Epidermal melanocyte (primary cell): Measurements from ENCODE around the gene IGFL3.
"Not testable (repeated sequence)": the region's sequence is repeated elsewhere in the genome, so short reads cannot be mapped to it uniquely, and the experiment has no call there.

Experiments
- DNase-seq: peaks from one replicate; pipeline ENCODE4 v3.0.0; 2011; ENCODE audit warnings: low spot score; ENCODE audit not compliant: insufficient read length

IGFL3 gene

DNA sequence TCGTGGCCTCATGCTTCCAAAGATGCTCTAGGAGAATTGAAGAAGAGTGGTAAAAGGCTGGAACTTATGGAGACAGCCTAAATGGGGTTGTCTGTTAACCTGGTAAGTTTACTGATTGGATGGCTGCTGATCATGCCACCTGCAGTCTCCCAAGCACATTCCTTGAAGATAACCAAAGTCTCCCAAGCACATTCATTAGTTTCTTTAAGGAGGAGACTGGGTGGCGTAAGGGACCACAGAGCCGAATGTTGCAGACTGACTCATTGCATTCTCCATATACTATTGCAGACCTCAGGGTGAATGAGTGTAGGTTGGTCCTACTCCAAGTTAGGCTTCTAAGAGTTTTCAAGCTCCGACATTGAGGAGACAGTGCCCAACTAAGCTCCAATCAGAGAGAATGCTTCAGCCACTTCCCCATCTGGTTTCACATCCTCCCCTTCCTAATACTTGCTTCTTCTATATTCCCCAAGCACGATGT, at the start of gene IGFL3:
Gene IGFL3, minus strand, starts transcription at position 51 of the 478 bp plus-strand sequence. Its CDS starts 39 bp downstream, at position 12.
- DNase-seq = no peak

DNA sequence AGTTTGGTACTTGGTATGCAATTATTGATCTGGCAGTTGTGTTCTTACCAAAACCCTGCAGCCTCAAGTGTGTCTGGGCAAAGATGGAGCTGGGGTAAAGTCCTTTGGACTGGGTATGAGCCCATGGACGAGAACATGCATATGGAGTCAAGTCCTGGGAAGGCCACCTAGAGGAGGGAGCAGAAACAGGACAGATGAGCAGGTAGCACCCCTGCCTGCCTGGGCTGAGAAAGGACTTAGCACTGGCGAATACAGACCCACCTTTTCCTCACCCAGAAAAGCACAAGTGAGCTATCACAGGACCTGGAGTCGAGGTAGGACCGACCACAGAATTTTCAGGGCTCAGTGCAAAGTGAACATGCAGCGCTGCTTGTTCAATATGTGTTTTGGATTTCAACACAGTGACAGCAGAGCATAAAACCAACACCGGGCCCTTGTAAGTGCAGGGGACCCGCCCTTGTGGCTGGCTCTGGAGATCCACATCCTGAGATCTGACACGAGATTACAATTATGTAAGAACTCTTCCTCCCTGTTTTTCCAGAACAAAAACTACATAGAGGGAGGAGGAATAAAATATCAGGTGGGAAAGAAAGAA, 49.5 kb upstream of the IGFL3 start:
- no peak for DNase-seq

DNA sequence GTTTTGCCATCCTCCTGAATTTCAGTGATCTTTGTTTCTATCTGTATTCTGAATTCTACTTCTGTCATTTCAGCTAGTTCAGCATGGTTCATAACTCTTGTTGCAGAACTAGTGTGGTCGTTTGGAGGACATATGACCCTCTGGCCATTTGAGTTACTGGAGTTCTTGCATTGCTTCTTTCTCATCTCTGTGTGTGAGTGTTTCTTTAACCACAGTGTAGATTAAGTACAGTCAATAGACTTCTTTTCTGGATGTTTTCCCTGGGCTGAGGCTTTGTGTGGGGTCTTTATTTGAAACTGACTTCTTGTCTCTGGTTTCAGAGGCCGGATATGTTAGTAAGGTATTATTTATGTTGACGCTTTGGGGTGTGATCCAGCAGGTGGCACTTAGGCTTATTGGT, 38.2 kb upstream of the IGFL3 start:
- DNase-seq = no peak

DNA sequence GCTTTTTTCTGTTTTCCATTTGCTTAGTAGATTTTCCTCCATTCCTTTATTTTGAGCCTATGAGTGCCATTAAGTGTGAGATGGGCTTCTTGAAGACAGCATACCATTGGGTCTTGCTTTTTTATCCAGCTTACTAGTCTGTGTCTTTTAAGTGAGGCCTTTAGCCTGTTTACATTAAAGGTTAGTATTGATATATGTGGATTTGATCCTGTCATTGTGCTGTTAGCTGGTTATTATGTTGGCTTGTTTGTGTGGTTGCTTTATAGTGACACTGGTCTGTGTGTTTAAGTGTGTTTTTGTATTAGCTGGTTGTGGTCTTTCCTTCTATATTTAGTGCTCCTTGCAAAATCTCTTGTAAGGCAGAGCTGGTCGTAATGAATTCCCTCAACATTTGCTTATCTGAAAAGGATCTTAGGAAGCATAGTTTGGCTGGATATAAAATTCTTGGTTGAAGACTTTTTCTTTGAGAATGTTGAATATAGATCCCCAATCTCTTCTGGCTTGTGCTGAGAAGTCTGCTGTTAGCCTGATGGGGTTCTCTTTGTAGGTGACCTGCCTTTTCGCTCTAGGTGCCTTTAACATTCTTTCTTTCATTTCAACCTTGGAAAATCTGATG, 37.3 kb upstream of the IGFL3 start:
- DNase-seq = not testable (repeated sequence)

DNA sequence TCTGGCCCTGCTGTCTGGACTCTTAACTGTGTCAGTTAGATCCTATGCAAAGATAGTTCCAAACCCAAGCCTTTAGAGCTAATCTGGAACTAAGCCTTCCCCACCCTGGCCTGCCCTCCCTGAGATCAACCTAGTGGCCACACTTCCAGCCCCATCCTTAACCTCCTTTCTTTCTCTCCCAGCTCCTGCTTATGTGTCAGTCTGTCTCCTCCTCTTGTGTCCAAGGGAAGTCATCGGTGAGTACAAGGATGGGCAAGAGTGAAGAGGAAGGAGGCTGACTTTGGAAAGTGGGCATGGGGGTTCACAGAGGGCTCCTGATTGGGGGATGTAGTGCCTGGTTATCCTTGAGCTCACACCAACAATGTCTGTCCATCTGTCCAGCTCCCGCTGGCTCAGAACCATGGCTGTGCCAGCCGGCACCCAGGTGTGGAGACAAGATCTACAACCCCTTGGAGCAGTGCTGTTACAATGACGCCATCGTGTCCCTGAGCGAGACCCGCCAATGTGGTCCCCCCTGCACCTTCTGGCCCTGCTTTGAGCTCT, 35.8 kb upstream of the IGFL3 start:
- DNase-seq = no peak

DNA sequence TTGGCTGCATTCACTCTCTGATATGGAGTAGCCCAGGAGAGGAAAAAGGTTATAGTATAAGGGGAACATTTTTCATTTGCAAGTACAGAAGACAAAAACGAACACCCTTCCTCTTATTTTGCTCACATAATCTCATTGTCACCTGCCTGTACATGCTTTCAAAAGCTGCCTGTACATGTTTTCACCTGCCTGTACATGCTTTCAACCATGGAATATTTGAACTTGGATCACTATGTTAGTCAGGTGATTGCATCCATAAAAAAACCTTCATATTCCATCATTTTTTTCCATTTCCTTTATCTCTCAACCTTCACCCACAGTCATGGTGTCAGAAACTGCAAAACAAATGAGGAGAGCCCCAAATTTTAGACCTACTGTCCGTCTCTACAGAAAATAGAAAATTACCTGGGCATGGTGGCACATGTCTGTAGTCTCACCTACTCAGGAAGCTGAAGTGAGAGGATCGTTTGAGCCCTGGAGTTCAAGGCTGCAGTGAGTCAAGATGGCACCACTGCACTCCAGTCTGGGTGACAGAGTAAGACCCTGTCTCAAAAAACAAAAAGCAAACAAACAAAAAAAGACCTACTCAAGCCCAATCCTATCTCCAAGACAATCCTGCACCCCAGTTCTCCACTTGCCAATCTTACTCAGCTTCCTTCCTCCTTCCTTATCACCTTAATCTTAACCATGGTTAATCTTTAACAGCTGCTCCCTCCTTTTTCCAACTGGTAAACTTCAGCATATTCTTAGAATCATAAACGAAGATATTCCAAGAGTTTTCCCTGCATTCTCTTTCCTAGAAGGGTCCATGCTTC, 35.1 kb upstream of the IGFL3 start:
- no peak for DNase-seq

DNA sequence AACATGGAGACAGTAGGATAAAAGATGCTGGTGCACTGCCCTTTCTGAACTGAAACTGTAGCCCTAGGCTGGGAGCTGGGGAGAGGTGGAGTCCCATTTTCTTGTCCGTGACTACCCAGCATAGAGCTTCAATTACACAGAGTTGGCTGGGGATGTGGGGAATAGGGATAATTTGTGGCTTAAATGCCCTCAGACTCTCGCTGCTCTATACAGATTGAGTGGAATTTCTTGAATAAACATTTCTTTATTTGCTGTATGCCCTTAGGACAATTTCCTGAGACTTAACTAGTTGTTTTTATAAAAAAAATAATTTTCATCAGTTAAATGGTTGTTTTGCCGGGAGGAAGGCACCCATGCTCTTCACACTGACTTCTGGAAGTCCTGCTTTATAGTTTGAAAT, 30.7 kb upstream of the IGFL3 start:
- no peak for DNase-seq

DNA sequence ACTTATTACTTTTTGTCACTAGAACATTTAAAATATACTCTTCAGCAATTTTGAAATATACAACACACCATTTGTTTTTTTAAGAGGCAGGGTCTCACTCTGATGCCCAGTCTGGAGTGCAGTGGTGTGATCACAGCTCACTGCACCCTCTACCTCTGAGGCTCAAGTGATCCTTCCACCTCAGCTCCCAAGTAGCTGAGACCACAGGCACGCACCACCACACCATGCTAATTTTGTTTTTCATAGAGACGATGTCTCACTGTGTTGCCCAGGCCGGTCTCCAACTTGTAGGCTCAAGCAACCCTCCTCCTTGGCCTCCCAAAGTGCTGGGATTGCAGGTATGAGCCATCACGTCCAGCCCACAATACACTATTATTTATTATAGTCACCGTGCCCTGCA, 26.1 kb upstream of the IGFL3 start:
- DNase-seq = no peak

DNA sequence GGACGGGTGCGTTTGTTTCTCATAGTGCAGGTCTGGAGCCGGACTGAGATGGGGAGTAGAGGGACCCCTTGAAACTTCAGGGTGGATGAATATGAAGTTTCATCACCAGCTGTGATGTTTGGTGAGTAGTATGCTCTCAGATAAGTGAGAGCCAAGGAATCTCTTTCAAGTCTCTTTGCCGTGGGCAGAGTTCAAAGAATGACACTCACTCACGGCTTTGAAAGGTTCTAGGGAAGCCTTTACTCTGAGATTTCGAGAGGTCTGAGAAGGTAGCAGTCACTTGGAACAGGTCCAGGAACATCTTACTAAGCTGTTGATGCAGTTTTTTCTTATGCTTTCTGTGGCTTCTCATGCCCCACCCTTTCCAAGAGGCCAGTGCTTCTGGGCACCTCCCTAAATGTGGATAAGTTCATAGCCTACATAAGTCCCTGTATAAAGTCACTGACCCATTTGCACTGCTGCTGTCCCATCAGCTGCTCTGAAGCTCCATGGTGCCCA, 23.4 kb upstream of the IGFL3 start, which contains the start of gene IGFL2:
Gene IGFL2, plus strand, starts transcription at position 448 of the 498 bp plus-strand sequence. Its CDS starts 41 bp downstream, at position 489.
- no peak for DNase-seq

DNA sequence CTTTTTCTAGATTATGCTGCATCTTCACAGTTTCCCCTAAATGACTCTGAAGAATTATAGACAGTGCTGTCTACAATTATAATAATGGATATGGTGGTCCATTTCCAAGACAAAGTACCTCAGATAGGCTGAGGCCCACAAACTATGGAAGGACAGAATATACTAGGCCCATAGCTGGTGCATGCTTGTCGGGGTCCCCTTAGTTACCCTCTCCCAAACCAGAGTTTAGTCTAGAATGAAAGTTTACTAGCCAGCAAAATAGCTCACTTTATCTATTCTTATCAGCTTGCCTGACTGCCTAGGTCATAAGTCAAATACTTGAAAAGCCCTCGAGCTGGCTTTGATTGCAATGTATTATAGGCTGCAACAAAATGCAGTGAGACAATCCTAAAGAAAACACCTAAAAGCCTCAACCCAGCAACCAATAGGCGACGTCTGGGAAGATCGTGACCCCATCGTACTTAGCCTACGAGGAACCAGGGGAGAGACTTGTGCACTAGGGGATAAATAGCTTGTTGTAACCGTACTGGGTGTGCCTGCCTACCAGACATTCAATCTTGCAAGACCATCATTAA, 22.8 kb upstream of the IGFL3 start:
- DNase-seq = no peak

DNA sequence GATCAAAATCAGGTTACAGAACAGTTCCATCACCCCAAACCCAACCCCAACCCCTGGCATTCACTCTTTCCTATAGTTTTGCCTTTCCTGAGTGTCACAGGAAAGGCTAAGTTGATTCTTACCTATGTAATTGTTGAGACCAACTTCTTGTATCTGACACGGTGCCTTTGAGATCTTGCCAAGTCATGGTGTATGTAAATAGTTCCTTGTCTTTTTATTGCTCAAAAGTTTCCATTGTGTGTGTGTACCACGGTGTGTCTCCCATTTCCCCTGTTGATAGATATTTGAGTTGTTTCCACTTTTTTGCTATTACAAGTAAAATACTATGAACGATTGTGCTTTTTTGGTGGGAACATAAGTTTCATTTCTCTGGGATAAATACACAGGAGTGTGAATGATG, 20.3 kb upstream of the IGFL3 start:
- DNase-seq = no peak

DNA sequence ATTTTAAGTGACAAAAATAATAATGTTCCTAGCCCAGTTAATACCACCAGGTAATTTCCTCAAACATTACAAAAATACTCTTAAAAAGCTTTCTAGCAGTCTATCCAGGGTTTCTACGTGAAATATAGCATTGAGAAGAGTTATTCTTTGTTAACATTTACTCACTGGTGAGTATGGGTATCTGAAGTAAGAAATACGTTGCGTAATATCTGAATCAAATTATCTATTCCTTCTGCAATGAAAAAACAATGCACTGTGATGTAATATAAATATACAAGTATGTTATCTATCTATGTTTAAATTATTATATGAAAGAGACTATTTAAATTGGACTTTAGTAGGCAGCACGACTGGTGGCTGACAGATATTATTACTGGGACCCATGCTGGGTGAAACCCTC, 17.8 kb upstream of the IGFL3 start:
- DNase-seq = no peak

DNA sequence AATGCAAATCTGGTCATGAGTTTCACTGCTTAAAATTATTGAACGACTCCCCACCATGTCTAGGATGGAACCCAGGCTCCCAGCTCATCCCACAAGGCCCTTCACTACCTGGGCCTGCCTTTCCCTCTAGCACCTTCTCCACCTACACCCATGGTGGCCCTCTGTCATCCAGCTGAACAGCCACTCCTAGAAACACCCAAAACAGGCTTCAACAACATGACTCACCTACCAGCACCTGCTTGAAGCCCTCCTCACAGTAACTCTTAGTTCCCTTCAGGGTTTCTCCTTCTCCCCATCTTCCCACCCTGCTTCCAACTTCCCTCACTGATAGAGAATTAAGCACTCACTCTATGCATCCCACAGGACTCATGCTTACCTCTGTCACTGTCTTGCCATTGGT, 16.9 kb upstream of the IGFL3 start:
- DNase-seq = no peak

DNA sequence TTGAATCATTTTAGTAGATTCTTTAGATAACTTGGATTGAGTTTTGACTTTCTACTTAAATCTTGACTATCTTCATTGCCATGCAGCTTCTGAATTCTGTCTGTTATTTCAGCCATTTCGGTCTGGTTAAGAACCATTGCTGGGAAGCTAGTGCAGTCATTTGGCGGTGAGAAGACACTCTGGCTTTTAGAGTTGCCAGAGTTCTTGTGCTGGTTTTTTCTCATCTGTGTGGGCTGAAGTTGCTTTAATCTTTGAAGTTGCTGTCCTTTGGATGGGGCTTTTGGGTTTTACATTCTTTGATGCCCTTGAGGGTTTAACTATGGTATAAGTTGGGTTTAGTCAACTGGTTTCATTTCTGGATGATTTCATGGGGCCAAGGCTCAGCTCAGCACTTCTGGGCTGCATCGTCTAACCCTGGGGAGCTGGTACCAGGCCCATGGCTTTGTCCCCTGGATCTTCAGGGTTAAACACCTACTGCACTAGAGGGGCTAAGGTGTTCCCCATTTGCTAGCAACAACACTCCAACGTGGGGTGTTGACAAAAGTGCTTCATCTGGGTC, 13.5 kb upstream of the IGFL3 start:
- no peak for DNase-seq

DNA sequence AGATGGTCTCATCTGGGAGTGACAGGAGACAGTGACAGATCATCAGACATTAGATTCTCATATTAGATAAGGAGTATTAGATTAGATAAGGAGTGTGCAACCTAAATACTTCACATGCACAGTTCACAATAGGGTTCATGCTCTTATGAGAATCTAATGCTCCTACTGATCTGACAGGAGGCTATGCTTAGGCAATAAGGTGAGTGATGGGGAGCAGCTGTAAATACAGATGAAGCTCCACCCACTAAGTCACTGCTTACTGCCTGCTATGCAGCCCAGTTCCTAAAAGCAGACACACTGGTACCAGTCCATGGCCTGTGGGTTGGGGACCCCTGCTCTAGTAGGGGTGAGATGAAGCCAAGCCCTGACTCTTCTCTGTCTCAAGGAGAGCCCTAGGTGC, 10.0 kb upstream of the IGFL3 start:
- DNase-seq = no peak

DNA sequence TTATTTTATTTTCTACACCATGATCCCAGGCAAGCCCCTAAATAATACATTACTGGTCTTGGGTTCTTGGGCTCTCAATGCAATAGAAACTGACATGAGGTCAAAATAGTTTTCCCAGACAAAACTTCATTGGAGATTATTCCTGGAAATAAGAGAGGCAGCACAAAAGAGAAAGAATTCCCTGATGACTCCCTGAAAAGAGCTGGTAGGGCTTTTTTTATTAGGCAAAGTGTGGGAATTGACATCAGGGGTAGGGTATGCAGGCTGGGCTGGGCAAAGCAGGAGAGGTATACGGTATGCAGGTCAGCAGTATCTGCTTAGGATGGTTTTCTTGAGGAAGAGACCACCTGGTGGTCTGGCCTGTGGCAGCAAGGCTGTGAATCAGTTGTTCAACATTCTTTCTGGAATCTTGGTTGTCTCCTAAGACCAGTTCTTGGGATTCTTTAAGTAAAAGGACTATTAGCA, 9.3 kb upstream of the IGFL3 start:
- no peak for DNase-seq

DNA sequence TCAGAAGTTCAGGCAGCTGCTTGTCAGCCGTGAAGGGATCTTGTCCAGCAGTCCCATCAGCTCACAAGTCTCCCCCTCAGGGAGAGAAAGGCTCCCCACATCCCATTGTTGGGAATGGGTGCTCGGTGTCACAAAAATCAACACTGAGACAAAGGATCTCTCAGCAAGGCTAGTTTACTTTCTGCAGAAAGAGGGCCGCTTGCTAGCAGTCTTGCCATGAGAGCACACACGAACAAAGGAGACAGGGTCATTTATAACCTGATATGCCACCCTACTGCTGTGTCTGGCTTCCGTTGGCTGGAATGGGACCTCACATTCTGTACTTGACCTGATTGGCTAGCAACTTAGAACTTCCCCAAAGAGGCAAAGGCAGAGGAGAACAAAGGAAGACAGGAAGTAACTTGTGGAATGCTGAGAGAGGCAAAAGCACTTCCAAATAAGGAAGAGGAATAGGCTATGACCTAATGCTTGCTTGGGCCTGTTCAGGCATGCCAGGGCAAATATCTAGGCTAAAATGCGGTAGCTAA, 8.7 kb upstream of the IGFL3 start:
- no peak for DNase-seq

DNA sequence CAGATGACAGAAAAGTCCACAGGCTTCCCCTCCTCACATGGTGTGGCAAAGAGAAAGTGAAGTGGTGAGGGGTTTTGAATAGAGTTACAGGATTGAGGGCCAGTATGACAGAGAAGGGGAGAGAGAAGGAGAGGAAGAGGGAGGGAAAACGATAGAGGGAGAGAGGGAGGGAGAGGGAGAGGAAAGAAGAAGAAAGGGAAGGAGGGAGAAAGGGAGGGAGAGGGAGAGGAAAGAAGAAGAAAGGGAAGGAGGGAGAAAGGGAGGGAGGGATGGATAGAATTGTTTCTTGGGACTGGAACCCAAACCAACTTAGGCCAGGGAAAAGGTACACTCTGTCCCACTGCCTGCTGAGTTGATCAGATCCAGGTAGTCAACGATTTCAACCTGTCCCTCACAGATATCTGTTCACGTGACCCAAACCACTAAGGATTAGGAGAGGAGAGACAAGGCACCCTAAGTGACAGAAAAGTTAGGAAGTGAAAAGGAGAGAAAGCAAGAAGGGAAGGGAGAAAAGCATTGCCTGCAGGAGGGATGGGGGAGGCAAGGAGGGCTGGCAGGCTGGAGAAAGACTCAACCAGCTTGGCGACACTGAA, 8.1 kb upstream of the IGFL3 start:
- no peak for DNase-seq

DNA sequence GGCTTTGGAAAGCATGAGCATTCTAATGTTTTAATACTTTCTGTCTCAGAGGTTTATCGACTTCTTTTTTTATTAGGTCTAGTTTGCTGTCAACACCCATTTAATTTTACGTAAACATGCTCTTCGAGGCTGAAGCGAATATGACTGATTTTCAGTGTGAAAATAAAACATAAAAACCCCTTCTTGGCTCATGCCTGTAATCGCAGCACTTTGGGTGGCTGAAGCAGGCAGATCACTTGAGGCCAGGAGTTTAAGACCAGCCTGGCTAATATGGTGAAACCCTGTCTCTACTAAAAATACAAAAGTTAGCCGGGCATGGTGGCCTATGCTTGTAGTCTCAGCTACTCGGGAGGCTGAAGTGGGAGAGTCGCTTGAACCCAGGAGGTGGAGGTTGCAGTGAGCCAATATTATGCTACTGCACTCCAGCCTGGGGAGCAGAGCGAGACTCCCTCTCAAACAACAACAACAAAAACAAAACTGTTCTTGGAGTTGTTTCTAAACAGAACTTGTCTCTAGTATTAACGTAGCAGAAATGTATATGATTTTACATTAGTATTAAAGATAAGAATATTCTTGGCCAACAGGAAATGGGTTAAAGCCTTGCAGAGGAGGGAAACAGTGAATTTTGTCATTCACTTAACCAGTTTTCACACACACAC, 7.1 kb upstream of the IGFL3 start:
- DNase-seq = no peak

DNA sequence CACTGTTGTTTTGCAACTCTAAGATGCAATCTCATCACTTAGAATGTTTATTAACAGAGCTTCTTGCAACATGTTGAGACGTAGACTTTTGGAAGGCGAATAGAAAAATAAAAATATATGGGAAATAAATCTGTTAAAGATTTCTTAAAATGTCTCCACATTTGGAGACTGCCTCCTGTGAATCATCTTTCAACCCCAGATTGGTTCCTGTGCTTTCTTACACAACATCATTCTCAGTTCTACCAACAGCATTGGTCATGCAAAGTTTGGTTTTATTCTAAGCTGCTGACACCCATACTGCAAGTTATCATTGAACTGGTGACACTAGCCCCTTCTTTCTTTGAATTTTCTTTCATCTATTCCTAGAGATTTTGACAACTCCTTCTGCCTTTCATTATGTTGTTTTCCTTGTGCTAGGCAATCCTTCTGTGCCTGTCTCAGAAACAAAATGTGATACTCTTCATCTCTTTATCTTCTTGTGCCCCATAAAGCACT, 1.6 kb upstream of the IGFL3 start:
- DNase-seq = no peak
